Activated naive CD8-positive, alpha-beta T cell treated with anti-CD3 and anti-CD28 coated beads, Interleukin-2, amount 50 U/mL, for 16 hours (primary cell): ENCODE results near the gene KLK1.
"Not testable (repeated sequence)": the region's sequence is repeated elsewhere in the genome, so short reads cannot be mapped to it uniquely, and the experiment has no call there.

Source experiments
- DNase-seq: peaks from one replicate; pipeline ENCODE4 v3.0.0-alpha.2; 2020; ENCODE audit warnings: low read depth, low spot score

Gene KLK1

GRCh38 chr19:50817941-50818858 is 5.4 kb downstream of the KLK1 start:
- DNase-seq = no peak

- no peak for DNase-seq
These were observed 8.1 kb downstream of the KLK1 start for GRCh38 chr19:50815439-50815838.

GRCh38 chr19:50814883-50815282 is 8.7 kb downstream of the KLK1 start:
- DNase-seq = no peak

GRCh38 chr19:50812474-50812873 is 11.1 kb downstream of the KLK1 start:
- no peak for DNase-seq

- DNase-seq = not testable (repeated sequence)
These were observed 11.9 kb downstream of the KLK1 start for GRCh38 chr19:50811622-50812238.

GRCh38 chr19:50808856-50809255 is 14.7 kb downstream of the KLK1 start:
- DNase-seq = no peak

- peak; percentile 97 for DNase-seq
These were observed 18.9 kb downstream of the KLK1 start for GRCh38 chr19:50804420-50805272.

GRCh38 chr19:50803633-50804419 is 19.8 kb downstream of the KLK1 start:
- DNase-seq = no peak

- DNase-seq = no peak
These were observed 22.5 kb downstream of the KLK1 start for GRCh38 chr19:50801107-50801506.

- no peak for DNase-seq
These were observed 24.1 kb downstream of the KLK1 start for GRCh38 chr19:50799547-50799851.

GRCh38 chr19:50798659-50799546 is 24.7 kb downstream of the KLK1 start:
- DNase-seq = no peak

GRCh38 chr19:50797781-50798658 is 25.6 kb downstream of the KLK1 start:
- DNase-seq = no peak

GRCh38 chr19:50797429-50797780 is 26.2 kb downstream of the KLK1 start:
- no peak for DNase-seq

GRCh38 chr19:50796634-50797428 is 26.8 kb downstream of the KLK1 start:
- DNase-seq = no peak

GRCh38 chr19:50796128-50796633 is 27.4 kb downstream of the KLK1 start:
- DNase-seq = no peak

GRCh38 chr19:50795664-50796073 is 27.9 kb downstream of the KLK1 start:
- DNase-seq = no peak

- DNase-seq = no peak
These were observed 28.5 kb downstream of the KLK1 start for GRCh38 chr19:50794876-50795663.
